Measurements from ENCODE around the gene NRP1.

Gene NRP1

GRCh38 chr10:33284945-33285344 is 49.5 kb downstream of the NRP1 start:
- Histone ChIP-seq H3K27ac (no peak overlapping the region), H3K9me3 (no peaks in the 10 kb centered on the region), H3K4me1 (ENCODE audit: control insufficient read depth in 1 of 2, insufficient read depth in 1 of 2, low read depth in 1 of 2, low read length in 1 of 2) (no peaks in the 10 kb centered on the region), H3K4me3 (ENCODE audit: low read depth in 1 of 2, low read length in 1 of 2) (no peak overlapping the region), H3K27me3 (peaks cover 18% of the 10 kb centered on the region), H3K36me3 (no peaks in the 10 kb centered on the region)
- no peak for TF ChIP-seq CTCF (IDR thresholded peaks at IDR 0.05)

GRCh38 chr10:33279811-33280602 is 54.5 kb downstream of the NRP1 start:
- H3K4me3 ChIP-seq (ENCODE audit: low read depth in 1 of 2, low read length in 1 of 2): no peak overlapping the region
- no peaks in the 10 kb centered on the region for H3K4me1 ChIP-seq (ENCODE audit: control insufficient read depth in 1 of 2, insufficient read depth in 1 of 2, low read depth in 1 of 2, low read length in 1 of 2)
- no peaks in the 10 kb centered on the region for H3K36me3 ChIP-seq
- H3K9me3 ChIP-seq: no peaks in the 10 kb centered on the region
- peaks cover 6% of the 10 kb centered on the region for H3K27me3 ChIP-seq
- no peak for TF ChIP-seq CTCF (IDR thresholded peaks at IDR 0.05)
- no peak overlapping the region for H3K27ac ChIP-seq

- Histone ChIP-seq H3K36me3 (no peaks in the 10 kb centered on the region), H3K9me3 (no peaks in the 10 kb centered on the region), H3K27me3 (peaks cover 8% of the 10 kb centered on the region), H3K4me1 (ENCODE audit: control insufficient read depth in 1 of 2, insufficient read depth in 1 of 2, low read depth in 1 of 2, low read length in 1 of 2) (no peaks in the 10 kb centered on the region), H3K27ac (no peak overlapping the region), H3K4me3 (ENCODE audit: low read depth in 1 of 2, low read length in 1 of 2) (no peak overlapping the region)
- no peak for TF ChIP-seq CTCF (IDR thresholded peaks at IDR 0.05)
These were observed 55.2 kb downstream of the NRP1 start for GRCh38 chr10:33279276-33279675.

- no peak overlapping the region for H3K4me3 ChIP-seq (ENCODE audit: low read depth in 1 of 2, low read length in 1 of 2)
These were observed 56.3 kb downstream of the NRP1 start for GRCh38 chr10:33278198-33278597.

GRCh38 chr10:33277135-33277536 is 57.3 kb downstream of the NRP1 start:
- Histone ChIP-seq H3K4me3 (ENCODE audit: low read depth in 1 of 2, low read length in 1 of 2) (no peak overlapping the region), H3K9me3 (no peaks in the 10 kb centered on the region), H3K27me3 (peaks cover 30% of the 10 kb centered on the region), H3K27ac (no peak overlapping the region), H3K36me3 (no peaks in the 10 kb centered on the region), H3K4me1 (ENCODE audit: control insufficient read depth in 1 of 2, insufficient read depth in 1 of 2, low read depth in 1 of 2, low read length in 1 of 2) (no peaks in the 10 kb centered on the region)
- no peak for TF ChIP-seq CTCF (IDR thresholded peaks at IDR 0.05)

More at GRCh38 chr10:33278198-33278597, 56.3 kb downstream of the NRP1 start:
- Histone ChIP-seq H3K27me3 (peaks cover 19% of the 10 kb centered on the region), H3K9me3 (no peaks in the 10 kb centered on the region), H3K36me3 (no peaks in the 10 kb centered on the region), H3K4me1 (ENCODE audit: control insufficient read depth in 1 of 2, insufficient read depth in 1 of 2, low read depth in 1 of 2, low read length in 1 of 2) (no peaks in the 10 kb centered on the region), H3K27ac (no peak overlapping the region)
- no peak for TF ChIP-seq CTCF (IDR thresholded peaks at IDR 0.05)

Measured in neutrophil (primary cell).